ENCODE data around the gene BORCS5. TPM values are rescaled to one million over a fixed set of nuclear protein-coding genes. Genes with fewer than 3 reads are reported as not detected.

Gene BORCS5
- total RNA-seq, 1 experiment from 2014 or later, result 17.7 TPM

DNA sequence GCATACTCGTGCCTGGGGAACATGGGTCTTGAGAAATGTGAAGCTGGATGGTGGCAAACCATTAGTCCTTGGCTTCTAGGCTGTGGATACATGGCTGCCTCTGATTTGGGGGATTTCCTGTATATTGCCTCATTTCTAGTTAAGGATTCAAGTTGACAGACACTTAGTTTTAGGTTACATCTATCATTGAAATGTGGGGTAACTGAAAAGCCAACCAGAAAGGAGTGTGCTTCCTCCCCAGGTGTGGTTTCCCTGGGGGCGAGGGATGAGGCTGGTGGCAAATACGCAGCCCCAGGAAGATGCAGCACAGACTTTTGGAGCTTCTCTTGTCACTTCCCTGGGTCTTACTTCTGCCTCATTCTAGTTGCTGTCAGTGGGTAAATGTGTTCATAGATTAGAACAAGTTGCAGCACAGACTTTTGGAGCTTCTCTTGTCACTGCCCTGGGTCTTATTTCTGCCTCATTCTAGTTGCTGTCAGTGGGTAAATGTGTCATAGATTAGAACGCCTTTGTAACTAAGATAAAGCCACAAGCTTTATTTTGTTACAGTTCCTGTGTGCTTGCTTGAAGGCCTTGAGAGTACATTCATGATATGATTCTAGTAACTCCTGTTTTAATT is 85.1 kb downstream of the BORCS5 start:
- H3K9me3 ChIP-seq (ENCODE audit: low read depth, low read length, poor library complexity, severe bottlenecking), result peaks cover 3% of the 10 kb centered on the region
- H3K36me3 ChIP-seq (ENCODE audit: insufficient read depth, low read length, poor library complexity, severe bottlenecking), result no peaks in the 10 kb centered on the region
- H3K27ac ChIP-seq (ENCODE audit: low read depth, low read length, poor library complexity, severe bottlenecking), result peak overlapping the region; percentile 36
- no TSS peak for BruUV-seq (replicated peaks)
- H3K4me3 ChIP-seq (ENCODE audit: low read depth, low read length, poor library complexity, severe bottlenecking), result no peak overlapping the region
- TF ChIP-seq EZH2 (IDR thresholded peaks at IDR 0.05; ENCODE audit: borderline replicate concordance, low read depth, low read length, poor library complexity, severe bottlenecking), result no peak
- TF ChIP-seq, protein P1, sequence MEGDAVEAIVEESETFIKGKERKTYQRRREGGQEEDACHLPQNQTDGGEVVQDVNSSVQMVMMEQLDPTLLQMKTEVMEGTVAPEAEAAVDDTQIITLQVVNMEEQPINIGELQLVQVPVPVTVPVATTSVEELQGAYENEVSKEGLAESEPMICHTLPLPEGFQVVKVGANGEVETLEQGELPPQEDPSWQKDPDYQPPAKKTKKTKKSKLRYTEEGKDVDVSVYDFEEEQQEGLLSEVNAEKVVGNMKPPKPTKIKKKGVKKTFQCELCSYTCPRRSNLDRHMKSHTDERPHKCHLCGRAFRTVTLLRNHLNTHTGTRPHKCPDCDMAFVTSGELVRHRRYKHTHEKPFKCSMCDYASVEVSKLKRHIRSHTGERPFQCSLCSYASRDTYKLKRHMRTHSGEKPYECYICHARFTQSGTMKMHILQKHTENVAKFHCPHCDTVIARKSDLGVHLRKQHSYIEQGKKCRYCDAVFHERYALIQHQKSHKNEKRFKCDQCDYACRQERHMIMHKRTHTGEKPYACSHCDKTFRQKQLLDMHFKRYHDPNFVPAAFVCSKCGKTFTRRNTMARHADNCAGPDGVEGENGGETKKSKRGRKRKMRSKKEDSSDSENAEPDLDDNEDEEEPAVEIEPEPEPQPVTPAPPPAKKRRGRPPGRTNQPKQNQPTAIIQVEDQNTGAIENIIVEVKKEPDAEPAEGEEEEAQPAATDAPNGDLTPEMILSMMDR (conservative IDR thresholded peaks at IDR 0.05; ENCODE audit: low read depth, low read length), result no peak
- intact Hi-C loops (cut with micrococcal nuclease; ENCODE audit: unreplicated experiment), result no loop called here
- H3K27me3 ChIP-seq (replicated peaks; ENCODE audit: insufficient read depth, low read depth, low read length, poor library complexity), result no peaks in the 10 kb centered on the region
- ChIA-PET POLR2A (ENCODE audit: low non-redundant PET) (interaction anchor here (0.6 kb wide), 1 partner anchor 55 kb away, joined by 7 read pairs; no protein-coding TSS in a partner anchor), CTCF (no interaction called here)
- H3K4me1 ChIP-seq (ENCODE audit: insufficient read depth, low read length, poor library complexity, severe bottlenecking), result peaks cover 11% of the 10 kb centered on the region
- peak; percentile 17 for DNase-seq (ENCODE audit: low spot score)

DNA sequence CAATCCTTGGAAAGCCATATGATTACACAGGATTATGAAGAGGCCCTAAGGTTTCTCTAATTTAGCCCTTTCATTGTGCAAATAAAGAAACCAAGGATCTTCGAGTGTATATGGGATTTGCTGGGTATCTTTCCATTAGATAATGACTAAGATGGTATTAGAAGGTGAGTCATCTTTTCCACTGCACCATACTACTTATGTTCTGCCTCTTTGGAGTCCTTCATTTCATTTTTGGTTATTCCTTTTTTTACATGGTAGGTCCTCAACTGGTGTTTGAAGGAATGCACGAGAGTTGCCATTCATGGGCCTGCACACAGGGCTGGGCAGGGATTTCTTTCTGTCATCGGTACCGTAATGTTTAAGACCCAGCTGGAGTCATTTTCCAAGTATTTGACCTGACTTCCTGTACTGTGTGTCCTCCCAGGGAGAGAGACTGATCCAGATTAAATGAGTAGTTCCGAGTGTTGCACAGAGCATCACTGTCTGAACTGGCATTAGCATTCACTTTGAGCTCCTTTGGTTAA is 85.7 kb downstream of the BORCS5 start:
- Histone ChIP-seq H3K27ac (ENCODE audit: low read depth, low read length, poor library complexity, severe bottlenecking) (peak overlapping the region; percentile 36), H3K4me3 (ENCODE audit: low read depth, low read length, poor library complexity, severe bottlenecking) (no peak overlapping the region), H3K36me3 (ENCODE audit: insufficient read depth, low read length, poor library complexity, severe bottlenecking) (no peaks in the 10 kb centered on the region), H3K4me1 (ENCODE audit: insufficient read depth, low read length, poor library complexity, severe bottlenecking) (peaks cover 11% of the 10 kb centered on the region), H3K27me3 (replicated peaks; ENCODE audit: insufficient read depth, low read depth, low read length, poor library complexity) (no peaks in the 10 kb centered on the region), H3K9me3 (ENCODE audit: low read depth, low read length, poor library complexity, severe bottlenecking) (no peaks in the 10 kb centered on the region)
- peak; percentile 66 for DNase-seq (ENCODE audit: low spot score)
- intact Hi-C loops (cut with micrococcal nuclease; ENCODE audit: unreplicated experiment), result no loop called here
- BruUV-seq (replicated peaks), result no TSS peak
- CTCF ChIA-PET, result interaction anchor here (0.6 kb wide), 1 partner anchor 440 kb away, joined by 3 read pairs; no protein-coding TSS in a partner anchor
- no peak for TF ChIP-seq EZH2 (IDR thresholded peaks at IDR 0.05; ENCODE audit: borderline replicate concordance, low read depth, low read length, poor library complexity, severe bottlenecking)
- TF ChIP-seq, protein P1 (conservative IDR thresholded peaks at IDR 0.05; ENCODE audit: low read depth, low read length), result no peak
- POLR2A ChIA-PET (ENCODE audit: low non-redundant PET), result interaction anchor here (0.6 kb wide), 1 partner anchor 55 kb away, joined by 7 read pairs; no protein-coding TSS in a partner anchor

DNA sequence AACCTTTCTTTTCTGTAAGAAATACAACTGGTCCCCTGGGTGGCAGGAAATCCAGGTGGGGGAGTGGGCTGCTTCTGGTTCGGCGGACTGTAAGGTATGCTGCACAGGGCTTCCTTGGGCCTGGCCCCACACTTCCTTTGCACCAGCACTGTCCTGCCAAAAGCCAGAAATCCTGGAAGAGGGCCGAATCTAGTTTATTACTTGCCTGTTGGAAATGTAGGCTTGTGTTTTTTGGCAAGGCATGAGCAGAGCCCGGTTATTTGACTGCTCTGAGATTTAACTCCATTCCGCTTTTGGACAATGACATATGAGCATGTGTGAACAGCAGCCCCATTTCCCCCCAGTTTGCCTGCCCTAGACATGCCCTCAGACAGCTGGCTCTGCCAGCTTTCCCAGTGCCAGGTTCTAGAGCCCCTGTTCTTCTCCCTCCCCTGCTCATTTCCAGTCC is 86.6 kb downstream of the BORCS5 start:
- intact Hi-C loops (cut with micrococcal nuclease; ENCODE audit: unreplicated experiment), result no loop called here
- no peak for DNase-seq (ENCODE audit: low spot score)
- Histone ChIP-seq H3K27ac (ENCODE audit: low read depth, low read length, poor library complexity, severe bottlenecking) (no peak overlapping the region), H3K36me3 (ENCODE audit: insufficient read depth, low read length, poor library complexity, severe bottlenecking) (no peaks in the 10 kb centered on the region), H3K27me3 (replicated peaks; ENCODE audit: insufficient read depth, low read depth, low read length, poor library complexity) (no peaks in the 10 kb centered on the region), H3K4me1 (ENCODE audit: insufficient read depth, low read length, poor library complexity, severe bottlenecking) (peaks cover 11% of the 10 kb centered on the region), H3K9me3 (ENCODE audit: low read depth, low read length, poor library complexity, severe bottlenecking) (no peaks in the 10 kb centered on the region), H3K4me3 (ENCODE audit: low read depth, low read length, poor library complexity, severe bottlenecking) (no peak overlapping the region)
- ChIA-PET POLR2A (ENCODE audit: low non-redundant PET) (no interaction called here), CTCF (interaction anchor here (0.6 kb wide), 1 partner anchor 441 kb away, joined by 3 read pairs; no protein-coding TSS in a partner anchor)
- no TSS peak for BruUV-seq (replicated peaks)
- TF ChIP-seq, protein P1 (conservative IDR thresholded peaks at IDR 0.05; ENCODE audit: low read depth, low read length), result no peak
- no peak for TF ChIP-seq EZH2 (IDR thresholded peaks at IDR 0.05; ENCODE audit: borderline replicate concordance, low read depth, low read length, poor library complexity, severe bottlenecking)

Measured in A673 (cell line).